T-helper 2 cell treated with Interferon-gamma antibody and Interleukin-4, amounts not matched to agents 5 μg/mL and 100 μg/mL, for 36 hours (primary cell): ENCODE measurements around the gene ANXA8L1.
A peak's percentile ranks its signal among the peaks of the same experiment; 100 is the strongest.
"Not testable (repeated sequence)": the region's sequence is repeated elsewhere in the genome, so short reads cannot be mapped to it uniquely, and the experiment has no call there.

ENCODE experiments used
- DNase-seq: peaks from one replicate; pipeline ENCODE4 v3.0.0; 2021; ENCODE audit warnings: low spot score
- H3K27ac Mint-ChIP-seq: one replicate; pipeline ENCODE4 v1.8.0; 2021; ENCODE audit warnings: mild to moderate bottlenecking, mixed read lengths
- H3K27me3 Mint-ChIP-seq: one replicate; pipeline ENCODE4 v1.8.0; 2021; ENCODE audit warnings: low read depth, mixed read lengths
- H3K36me3 Mint-ChIP-seq: one replicate; pipeline ENCODE4 v1.8.0; 2021; ENCODE audit warnings: low read depth, mixed read lengths
- H3K4me1 Mint-ChIP-seq: one replicate; pipeline ENCODE4 v1.8.0; 2021; ENCODE audit warnings: low read depth, mixed read lengths
- H3K4me3 Mint-ChIP-seq: one replicate; pipeline ENCODE4 v1.8.0; 2022; ENCODE audit warnings: mild to moderate bottlenecking, moderate library complexity, mixed read lengths
- H3K9me3 Mint-ChIP-seq: one replicate; pipeline ENCODE4 v1.8.0; 2021; ENCODE audit warnings: mixed read lengths

The ANXA8L1 gene

GRCh38 chr10:46379233-46379848, 3.8 kb downstream of the ANXA8L1 start:
- H3K27ac Mint-ChIP-seq, H3K4me1 Mint-ChIP-seq: not testable (repeated sequence)

GRCh38 chr10:46385858-46386257, 10.3 kb downstream of the ANXA8L1 start:
- DNase-seq, H3K4me3 Mint-ChIP-seq, H3K27me3 Mint-ChIP-seq, H3K9me3 Mint-ChIP-seq, H3K4me1 Mint-ChIP-seq, H3K36me3 Mint-ChIP-seq, H3K27ac Mint-ChIP-seq: not testable (repeated sequence)

More at GRCh38 chr10:46379233-46379848, 3.8 kb downstream of the ANXA8L1 start:
- not testable (repeated sequence) for H3K27me3 Mint-ChIP-seq, H3K4me3 Mint-ChIP-seq, H3K9me3 Mint-ChIP-seq, DNase-seq, H3K36me3 Mint-ChIP-seq

- H3K27ac Mint-ChIP-seq, DNase-seq, H3K9me3 Mint-ChIP-seq, H3K4me1 Mint-ChIP-seq, H3K36me3 Mint-ChIP-seq, H3K27me3 Mint-ChIP-seq, H3K4me3 Mint-ChIP-seq: not testable (repeated sequence)
Measured at GRCh38 chr10:46386694-46387093, 11.1 kb downstream of the ANXA8L1 start.

GRCh38 chr10:46387309-46387902, 11.8 kb downstream of the ANXA8L1 start:
- H3K27ac Mint-ChIP-seq, H3K9me3 Mint-ChIP-seq, H3K4me3 Mint-ChIP-seq, DNase-seq, H3K27me3 Mint-ChIP-seq, H3K4me1 Mint-ChIP-seq, H3K36me3 Mint-ChIP-seq: not testable (repeated sequence)

- H3K4me1 Mint-ChIP-seq, H3K4me3 Mint-ChIP-seq, H3K36me3 Mint-ChIP-seq, H3K9me3 Mint-ChIP-seq, H3K27me3 Mint-ChIP-seq, DNase-seq, H3K27ac Mint-ChIP-seq: not testable (repeated sequence)
Measured at GRCh38 chr10:46391422-46391821, 15.8 kb downstream of the ANXA8L1 start.

- not testable (repeated sequence) for DNase-seq, H3K27ac Mint-ChIP-seq, H3K36me3 Mint-ChIP-seq, H3K9me3 Mint-ChIP-seq, H3K4me1 Mint-ChIP-seq, H3K27me3 Mint-ChIP-seq, H3K4me3 Mint-ChIP-seq
Measured at GRCh38 chr10:46396441-46397279, 21.1 kb downstream of the ANXA8L1 start.

- H3K4me3 Mint-ChIP-seq, H3K36me3 Mint-ChIP-seq, H3K4me1 Mint-ChIP-seq: not testable (repeated sequence)
Measured at GRCh38 chr10:46397767-46398166, 22.2 kb downstream of the ANXA8L1 start.

GRCh38 chr10:46398212-46398886, 22.8 kb downstream of the ANXA8L1 start:
- H3K27ac Mint-ChIP-seq, H3K27me3 Mint-ChIP-seq, H3K36me3 Mint-ChIP-seq, DNase-seq, H3K9me3 Mint-ChIP-seq, H3K4me1 Mint-ChIP-seq: not testable (repeated sequence)
- H3K4me3 Mint-ChIP-seq, result peak overlapping the region; percentile 52

More at GRCh38 chr10:46397767-46398166, 22.2 kb downstream of the ANXA8L1 start:
- not testable (repeated sequence) for DNase-seq, H3K9me3 Mint-ChIP-seq, H3K27me3 Mint-ChIP-seq, H3K27ac Mint-ChIP-seq

- H3K9me3 Mint-ChIP-seq, H3K36me3 Mint-ChIP-seq, DNase-seq, H3K27me3 Mint-ChIP-seq, H3K4me1 Mint-ChIP-seq, H3K27ac Mint-ChIP-seq, H3K4me3 Mint-ChIP-seq: not testable (repeated sequence)
Measured at GRCh38 chr10:46409556-46409955, 34.0 kb downstream of the ANXA8L1 start.

GRCh38 chr10:46411123-46411522, 35.5 kb downstream of the ANXA8L1 start:
- not testable (repeated sequence) for H3K27me3 Mint-ChIP-seq, H3K9me3 Mint-ChIP-seq, H3K4me3 Mint-ChIP-seq, H3K36me3 Mint-ChIP-seq, DNase-seq, H3K4me1 Mint-ChIP-seq, H3K27ac Mint-ChIP-seq

GRCh38 chr10:46412665-46413064, 37.1 kb downstream of the ANXA8L1 start:
- not testable (repeated sequence) for DNase-seq, H3K27ac Mint-ChIP-seq, H3K36me3 Mint-ChIP-seq, H3K4me1 Mint-ChIP-seq, H3K4me3 Mint-ChIP-seq, H3K27me3 Mint-ChIP-seq, H3K9me3 Mint-ChIP-seq

GRCh38 chr10:46415291-46415690, 39.7 kb downstream of the ANXA8L1 start:
- not testable (repeated sequence) for H3K27ac Mint-ChIP-seq, H3K9me3 Mint-ChIP-seq, H3K4me1 Mint-ChIP-seq, H3K4me3 Mint-ChIP-seq, DNase-seq, H3K27me3 Mint-ChIP-seq, H3K36me3 Mint-ChIP-seq

- H3K36me3 Mint-ChIP-seq, H3K4me1 Mint-ChIP-seq, H3K9me3 Mint-ChIP-seq: not testable (repeated sequence)
Measured at GRCh38 chr10:46418283-46418682, 42.7 kb downstream of the ANXA8L1 start.

More at GRCh38 chr10:46418283-46418682, 42.7 kb downstream of the ANXA8L1 start:
- DNase-seq, H3K27me3 Mint-ChIP-seq, H3K27ac Mint-ChIP-seq, H3K4me3 Mint-ChIP-seq: not testable (repeated sequence)
